Gastrocnemius medialis (tissue), 4 donors: Measurements from ENCODE around the gene MACROD2. TPM values are rescaled to one million over a fixed set of nuclear protein-coding genes. Genes with fewer than 3 reads are reported as not detected.

ENCODE experiments used
- ATAC-seq, 2 donors: fragments of 150-250 bp; one replicate each; pipeline ENCODE4 v1.9.1; 2016
- DNase-seq, 2 donors: peaks; one replicate each; pipeline ENCODE4 v3.0.0-alpha.2; 2019
- H3K27ac ChIP-seq, 4 donors: fragments of 200-600 bp; sonication (generic); 1 replicate in 1 of 4; 2 replicates in 3 of 4; pipeline ENCODE4 v1.5.1; 2016 to 2018; ENCODE audit warnings: mild to moderate bottlenecking in 2 of 4, moderate library complexity in 1 of 4
- H3K27me3 ChIP-seq, 3 donors: fragments of 200-600 bp; sonication (generic) in 2 of 3; 1 replicate in 1 of 3; 2 replicates in 2 of 3; pipeline versions ENCODE4 v1.5.1 to v1.6.0; 2016 to 2019; ENCODE audit warnings: mild to moderate bottlenecking in 1 of 3, moderate library complexity in 1 of 3
- H3K36me3 ChIP-seq, 2 donors: fragments of 200-600 bp; sonication (generic) in 1 of 2; one replicate each; pipeline ENCODE4 v1.5.1; 2017 to 2018
- H3K4me1 ChIP-seq, 2 donors: fragments of 200-600 bp; sonication (generic) in 1 of 2; one replicate each; pipeline ENCODE4 v1.5.1; 2016 to 2017; ENCODE audit warnings: mild to moderate bottlenecking in 2 of 2
- H3K4me3 ChIP-seq, 4 donors: fragments of 200-600 bp; sonication (generic) in 3 of 4; 1 replicate in 1 of 4; 2 replicates in 3 of 4; pipeline ENCODE4 v1.5.1; 2016 to 2019; ENCODE audit warnings: mild to moderate bottlenecking in 2 of 4
- H3K9me3 ChIP-seq, 3 donors: fragments of 200-600 bp; sonication (generic) in 2 of 3; 1 replicate in 1 of 3; 2 replicates in 2 of 3; pipeline ENCODE4 v1.5.1; 2016 to 2019
- CTCF ChIP-seq, 5 experiments: fragments of 450-650 bp in 3 of 5; fragments of 200-600 bp in 2 of 5; sonication (generic) in 2 of 5; IDR thresholded peaks in 4 of 5; conservative IDR thresholded peaks in 1 of 5; 1 replicate in 4 of 5; 2 replicates in 1 of 5; pipeline ENCODE4 v1.5.1; 2016 to 2019; ENCODE audit warnings: antibody characterized with exemption in 5 of 5, mild to moderate bottlenecking in 3 of 5, moderate library complexity in 3 of 5
- POLR2A ChIP-seq, 2 donors: fragments of 450-650 bp; IDR thresholded peaks; one replicate each; pipeline ENCODE4 v1.6.1; 2017; ENCODE audit warnings: antibody characterized with exemption in 2 of 2, mild to moderate bottlenecking in 2 of 2, moderate library complexity in 2 of 2
- in situ Hi-C, 4 donors: fragments of 200-750 bp; cut with MboI; loops; one replicate each; pipeline versions ENCODE4 v1.15.0 to v1.8.0; 2017; ENCODE audit warnings: low sequenced_read_pairs in 4 of 4
- intact Hi-C: fragments of 100-400 bp; cut with DNase I; formaldehyde crosslinking; loops from one replicate; pipeline ENCODE4 v1.15.1; 2023; ENCODE audit warnings: low total_unique reads
- total RNA-seq, 4 donors: library from RNA; depleted of rRNA; stranded (reverse); fragments of >200 nt; gene quantifications; one replicate each; pipeline versions ENCODE4 v1.1.0 to v1.2.3, GENCODE V29; 2016

The MACROD2 gene
- total RNA-seq, 4 donors from 2014 or later, result 1.8 to 10.2 (median 3.6) TPM

GRCh38 chr20:14953736-14954135 is 958.4 kb downstream of the MACROD2 start:
- TF ChIP-seq POLR2A (IDR thresholded peaks at IDR 0.05) (no peak), CTCF (IDR thresholded peaks at IDR 0.05 in 4 of 5, conservative IDR thresholded peaks at IDR 0.05 in 1 of 5) (no peak)

DNA sequence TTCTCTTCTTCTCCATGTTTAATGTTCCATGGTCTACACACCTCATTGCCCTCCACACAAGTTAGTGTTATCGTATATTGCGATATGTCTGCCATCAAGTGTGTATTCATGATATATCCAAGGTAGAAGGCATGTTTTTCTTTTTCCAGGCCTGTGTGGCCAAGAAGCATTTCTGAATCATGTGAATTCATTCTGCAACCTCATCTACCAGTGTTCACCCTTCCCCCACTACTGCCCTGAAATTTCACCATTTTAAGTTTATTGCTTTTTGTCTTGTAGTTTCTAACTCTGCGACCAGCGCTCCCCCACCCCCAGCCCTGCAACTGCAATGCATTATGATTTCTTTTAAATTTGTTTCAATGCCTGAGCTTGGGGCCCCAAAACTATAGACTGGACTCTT is 960.1 kb downstream of the MACROD2 start:
- Histone ChIP-seq H3K27me3 (no peaks in the 10 kb centered on the region), H3K9me3 (no peaks in the 10 kb centered on the region), H3K4me1 (peaks cover 5 to 6% of the 10 kb centered on the region in 2 donors), H3K36me3 (no peaks in the 10 kb centered on the region), H3K4me3 (no peak overlapping the region), H3K27ac (no peak overlapping the region)
- in situ Hi-C loops, result no loop called here
- intact Hi-C loops, result no loop called here
- ATAC-seq, result no peak
- no peak for TF ChIP-seq CTCF (IDR thresholded peaks at IDR 0.05 in 4 of 5, conservative IDR thresholded peaks at IDR 0.05 in 1 of 5)
- TF ChIP-seq POLR2A (IDR thresholded peaks at IDR 0.05), result no peak
- DNase-seq, result no peak

More at GRCh38 chr20:14953736-14954135, 958.4 kb downstream of the MACROD2 start:
- Histone ChIP-seq H3K4me3 (no peak overlapping the region), H3K9me3 (no peaks in the 10 kb centered on the region), H3K27me3 (no peaks in the 10 kb centered on the region), H3K4me1 (peaks cover 5 to 6% of the 10 kb centered on the region in 2 donors), H3K27ac (no peak overlapping the region), H3K36me3 (no peaks in the 10 kb centered on the region)
- in situ Hi-C loops, result no loop called here
- intact Hi-C loops, result no loop called here
- no peak for DNase-seq
- no peak for ATAC-seq

- ATAC-seq, result no peak
- no peak for DNase-seq
- Histone ChIP-seq H3K27me3 (no peaks in the 10 kb centered on the region), H3K27ac (no peak overlapping the region), H3K4me3 (no peak overlapping the region), H3K4me1 (peaks cover 5 to 6% of the 10 kb centered on the region in 2 donors), H3K36me3 (no peaks in the 10 kb centered on the region), H3K9me3 (no peaks in the 10 kb centered on the region)
- intact Hi-C loops (no loop called here), in situ Hi-C loops (no loop called here)
- no peak for TF ChIP-seq CTCF (IDR thresholded peaks at IDR 0.05 in 4 of 5, conservative IDR thresholded peaks at IDR 0.05 in 1 of 5)
- TF ChIP-seq POLR2A (IDR thresholded peaks at IDR 0.05), result no peak
Observed at GRCh38 chr20:14956026-14956425, 960.7 kb downstream of the MACROD2 start.

DNA sequence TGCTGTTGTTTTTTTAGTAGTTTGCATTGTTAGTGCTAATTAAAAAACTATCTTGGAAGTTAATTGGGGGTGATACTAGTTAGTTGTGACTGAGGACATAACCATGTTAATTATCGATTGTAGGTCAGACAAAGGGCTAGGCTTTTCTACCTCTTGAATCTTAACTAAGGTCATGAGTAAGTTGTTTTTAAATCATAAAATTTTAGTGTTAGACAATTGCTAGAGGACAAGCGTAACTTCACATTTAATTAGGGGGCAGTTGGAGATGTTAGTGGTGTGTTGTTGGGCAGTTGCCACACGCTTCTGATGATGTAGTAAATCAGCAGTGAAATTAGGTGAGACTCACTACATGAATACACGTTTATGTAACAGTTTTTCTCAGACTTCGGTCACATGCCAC is 961.2 kb downstream of the MACROD2 start:
- in situ Hi-C loops (no loop called here), intact Hi-C loops (no loop called here)
- Histone ChIP-seq H3K27ac (no peak overlapping the region), H3K27me3 (no peaks in the 10 kb centered on the region), H3K36me3 (no peaks in the 10 kb centered on the region), H3K9me3 (no peaks in the 10 kb centered on the region), H3K4me1 (peaks cover 5 to 6% of the 10 kb centered on the region in 2 donors), H3K4me3 (no peak overlapping the region)
- DNase-seq (no peak), ATAC-seq (no peak)
- no peak for TF ChIP-seq POLR2A (IDR thresholded peaks at IDR 0.05)
- TF ChIP-seq CTCF (IDR thresholded peaks at IDR 0.05 in 4 of 5, conservative IDR thresholded peaks at IDR 0.05 in 1 of 5), result no peak

DNA sequence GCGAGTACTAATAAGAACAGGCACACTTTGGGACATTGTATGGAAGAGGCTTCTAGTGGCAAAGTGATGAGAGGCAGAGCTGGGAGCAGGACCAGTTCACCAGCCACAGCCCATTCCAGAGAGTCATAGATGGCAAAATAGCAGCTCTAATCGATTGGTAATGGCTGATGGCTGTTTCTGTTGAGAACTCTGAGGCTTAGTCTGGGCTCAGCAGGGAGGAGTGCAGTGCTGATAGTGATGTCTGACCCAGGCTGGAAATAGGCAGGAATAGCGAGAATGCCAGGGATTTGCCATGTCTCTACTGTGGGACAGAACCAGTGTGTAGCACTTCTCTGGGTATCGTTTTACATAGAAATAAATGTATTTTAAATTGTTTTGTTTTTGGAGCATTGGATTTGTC is 962.1 kb downstream of the MACROD2 start:
- Histone ChIP-seq H3K27me3 (no peaks in the 10 kb centered on the region), H3K36me3 (no peaks in the 10 kb centered on the region), H3K9me3 (no peaks in the 10 kb centered on the region), H3K4me3 (no peak overlapping the region), H3K4me1 (no peaks in the 10 kb centered on the region), H3K27ac (no peak overlapping the region)
- intact Hi-C loops, result no loop called here
- DNase-seq, result no peak
- TF ChIP-seq CTCF (IDR thresholded peaks at IDR 0.05 in 4 of 5, conservative IDR thresholded peaks at IDR 0.05 in 1 of 5), result no peak
- TF ChIP-seq POLR2A (IDR thresholded peaks at IDR 0.05), result no peak
- ATAC-seq, result no peak
- in situ Hi-C loops, result no loop called here
